Ovary (tissue), 9 donors: Measurements from ENCODE around the gene COL23A1. TPM values are rescaled to one million over a fixed set of nuclear protein-coding genes. Genes with fewer than 3 reads are reported as not detected.
"Not testable (repeated sequence)": the region's sequence is repeated elsewhere in the genome, so short reads cannot be mapped to it uniquely, and the experiment has no call there.

Experiments
- DNase-seq, 5 donors: peaks; one replicate each; pipeline ENCODE4 v3.0.0-alpha.2; 2019 to 2020
- H3K27ac ChIP-seq, 2 donors: fragments of 200-600 bp; one replicate each; pipeline versions ENCODE4 v1.5.1 to v1.8.0; 2019 to 2022
- H3K27me3 ChIP-seq: fragments of 200-600 bp; one replicate; pipeline ENCODE4 v1.8.0; 2022
- H3K36me3 ChIP-seq: fragments of 200-600 bp; sonication (generic); one replicate; pipeline ENCODE4 v1.5.1; 2019
- H3K4me1 ChIP-seq: one replicate; pipeline ENCODE4 v1.8.1; 2013; ENCODE audit warnings: mild to moderate bottlenecking, moderate library complexity; ENCODE audit not compliant: insufficient read depth
- H3K4me3 ChIP-seq: fragments of 200-600 bp; sonication (generic); one replicate; pipeline ENCODE4 v1.5.1; 2017
- H3K9me3 ChIP-seq, 2 donors: fragments of 200-600 bp in 1 of 2; sonication (generic) in 1 of 2; one replicate each; pipeline versions ENCODE4 v1.5.1 to v1.8.1; 2013 to 2019; ENCODE audit warnings: mild to moderate bottlenecking in 1 of 2, moderate library complexity in 1 of 2
- EP300 ChIP-seq: sonication (generic); formaldehyde crosslinking; IDR thresholded peaks from one replicate; pipeline ENCODE4 v1.6.1; 2017; ENCODE audit warnings: antibody characterized with exemption
- POLR2A ChIP-seq: fragments of 450-650 bp; IDR thresholded peaks from one replicate; pipeline ENCODE4 v1.6.1; 2017; ENCODE audit warnings: antibody characterized with exemption, mild to moderate bottlenecking, moderate library complexity
- WGBS, 3 donors: extraction: QIAGEN DNeasy Blood & Tissue Kit in 1 of 3; methylation state at CpG; one replicate each; pipeline versions ENCODE4 v1.1.5 to v1.1.7; 2013 to 2017; 5-methylcytosine and 5-hydroxymethylcytosine counted together
- intact Hi-C, 4 donors: fragments of 100-400 bp; cut with DNase I; formaldehyde crosslinking; loops; one replicate each; pipeline versions ENCODE4 v1.11.0 to v1.15.1; 2022 to 2023
- polyA plus RNA-seq, 2 donors: library from polyadenylated mRNA; stranded (reverse); fragments of 200-250 nt in 1 of 2; fragments of 350-450 nt in 1 of 2; fragmentation: Illumina TruSeq in 1 of 2; extraction: RNeasy Lipid Tissue Mini Kit (QIAGEN cat#74804) in 1 of 2; gene quantifications; one replicate each; pipeline ENCODE4 v1.2.3, GENCODE V29; 2013 to 2014
- total RNA-seq, 7 donors: library from RNA; depleted of rRNA in 2 of 7; stranded (reverse); fragments of >200 nt in 2 of 7; fragmentation: NEBNext Ultra II Directional in 3 of 7; extraction: Animal tissue kit (Norgen Biotek cat#: 25700) in 3 of 7; gene quantifications; one replicate each; pipeline versions ENCODE4 v1.1.0 to v1.2.4, GENCODE V29; 2016 to 2023
- TF ChIP-seq, protein P1 (sequence below), 3 donors: fragments of 450-650 bp in 2 of 3; fragments of 200-600 bp in 1 of 3; IDR thresholded peaks; one replicate each; pipeline versions ENCODE4 v1.5.1 to v1.8.0; 2016 to 2022; ENCODE audit warnings: antibody characterized with exemption in 3 of 3, mild to moderate bottlenecking in 1 of 3
- donor health status: DM: no; HTN: no; CAD: no; lungs with moderate emphysema.
- donor health status: DM: no; HTN: no; CAD: no.
- donor health status: Bipolar disorder and iron deficiency.
- donor health status: DM: yes; HTN: yes; CAD: no.
- donor health status: DM: no; HTN: no; CAD: no.
- donor health status: DM: yes; HTN: yes; CAD: no.

The COL23A1 gene
- total and polyA plus RNA-seq, 9 donors, result 0.13 to 0.92 (median 0.39) TPM; not detected in 1

DNA sequence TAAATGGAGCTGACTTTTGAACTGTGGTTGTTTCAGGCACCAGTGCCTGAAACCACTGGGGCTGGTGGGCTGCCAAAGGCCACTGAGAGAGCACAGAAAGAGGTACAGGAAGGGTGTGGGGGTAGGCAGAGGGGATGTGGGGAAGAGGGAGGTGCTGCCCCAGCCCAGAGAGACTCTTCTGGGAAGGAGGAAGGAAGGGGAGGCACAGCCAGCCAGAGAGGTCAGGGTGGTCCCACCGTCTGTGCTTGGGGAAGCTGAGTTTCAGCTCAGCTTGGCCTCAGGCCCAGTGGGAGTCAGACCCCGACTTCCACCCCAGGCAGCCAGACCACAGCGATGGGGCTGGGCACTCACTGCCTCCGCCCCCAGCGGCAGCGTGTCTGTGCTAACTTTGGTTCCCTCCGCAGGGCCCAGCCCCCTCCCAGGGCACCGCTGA lies 348.9 kb downstream of the COL23A1 start:
- DNase-seq, result no peak
- H3K4me1 ChIP-seq, result no peaks in the 10 kb centered on the region
- no peak overlapping the region for H3K4me3 ChIP-seq
- no peaks in the 10 kb centered on the region for H3K27me3 ChIP-seq
- H3K9me3 ChIP-seq, result no peaks in the 10 kb centered on the region
- 61 to 68% (median 62%) methylated on average over 8 of the region's 8 CpGs for WGBS, 3 donors
- TF ChIP-seq EP300, result no peak
- no peak for TF ChIP-seq POLR2A
- TF ChIP-seq, protein P1, sequence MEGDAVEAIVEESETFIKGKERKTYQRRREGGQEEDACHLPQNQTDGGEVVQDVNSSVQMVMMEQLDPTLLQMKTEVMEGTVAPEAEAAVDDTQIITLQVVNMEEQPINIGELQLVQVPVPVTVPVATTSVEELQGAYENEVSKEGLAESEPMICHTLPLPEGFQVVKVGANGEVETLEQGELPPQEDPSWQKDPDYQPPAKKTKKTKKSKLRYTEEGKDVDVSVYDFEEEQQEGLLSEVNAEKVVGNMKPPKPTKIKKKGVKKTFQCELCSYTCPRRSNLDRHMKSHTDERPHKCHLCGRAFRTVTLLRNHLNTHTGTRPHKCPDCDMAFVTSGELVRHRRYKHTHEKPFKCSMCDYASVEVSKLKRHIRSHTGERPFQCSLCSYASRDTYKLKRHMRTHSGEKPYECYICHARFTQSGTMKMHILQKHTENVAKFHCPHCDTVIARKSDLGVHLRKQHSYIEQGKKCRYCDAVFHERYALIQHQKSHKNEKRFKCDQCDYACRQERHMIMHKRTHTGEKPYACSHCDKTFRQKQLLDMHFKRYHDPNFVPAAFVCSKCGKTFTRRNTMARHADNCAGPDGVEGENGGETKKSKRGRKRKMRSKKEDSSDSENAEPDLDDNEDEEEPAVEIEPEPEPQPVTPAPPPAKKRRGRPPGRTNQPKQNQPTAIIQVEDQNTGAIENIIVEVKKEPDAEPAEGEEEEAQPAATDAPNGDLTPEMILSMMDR (IDR thresholded peaks at IDR 0.05), result no peak
- H3K36me3 ChIP-seq, result no peaks in the 10 kb centered on the region
- H3K27ac ChIP-seq, result no peak overlapping the region
- intact Hi-C loops, result no loop called here

DNA sequence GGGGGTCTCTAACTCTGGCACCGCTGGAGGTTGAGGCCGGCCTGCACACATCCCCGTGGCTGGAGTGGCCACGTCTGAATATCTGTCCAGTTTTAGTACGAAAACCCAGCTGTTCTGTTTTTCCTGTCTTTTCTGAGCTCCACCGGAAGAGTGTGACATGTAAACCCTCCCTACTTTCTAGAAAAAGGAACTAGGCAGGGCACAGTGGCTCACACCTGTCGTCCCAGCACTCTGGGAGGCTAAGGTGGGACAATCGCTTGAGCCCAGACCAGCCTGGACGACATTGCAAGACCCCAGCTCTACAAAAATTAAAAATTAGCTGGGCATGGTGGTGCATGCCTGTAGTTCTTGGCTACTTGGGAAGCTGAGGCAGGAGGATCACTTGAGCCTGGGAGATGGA lies 349.4 kb downstream of the COL23A1 start:
- Histone ChIP-seq H3K4me1 (no peaks in the 10 kb centered on the region), H3K36me3 (no peaks in the 10 kb centered on the region), H3K27me3 (no peaks in the 10 kb centered on the region), H3K27ac (no peak overlapping the region), H3K9me3 (no peaks in the 10 kb centered on the region), H3K4me3 (no peak overlapping the region)
- WGBS, 3 donors, result 78 to 83% (median 81%) methylated on average over 9 of the region's 9 CpGs
- intact Hi-C loops, result no loop called here
- no peak for TF ChIP-seq POLR2A
- TF ChIP-seq, protein P1 (IDR thresholded peaks at IDR 0.05), result no peak
- no peak for TF ChIP-seq EP300
- no peak for DNase-seq

DNA sequence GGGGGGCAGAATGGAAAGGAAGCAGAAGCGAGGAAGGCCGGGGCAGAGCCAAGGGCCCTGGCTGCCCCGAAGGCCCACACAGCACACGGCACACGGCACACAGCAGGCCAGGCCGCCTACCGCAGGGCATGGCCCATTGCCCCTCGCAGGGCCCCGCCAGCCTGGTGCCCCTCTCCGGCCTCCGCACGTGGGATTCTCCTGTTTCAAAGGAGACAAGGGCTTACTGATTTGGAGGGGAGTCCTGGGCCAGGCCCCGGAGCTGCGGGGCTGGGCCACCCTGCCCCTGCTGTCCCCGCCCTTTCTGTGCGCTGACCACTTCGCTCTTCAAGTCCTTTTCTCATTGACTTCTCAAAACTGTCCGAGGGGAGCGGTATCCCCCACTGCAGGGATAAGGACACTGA lies 349.9 kb downstream of the COL23A1 start:
- Histone ChIP-seq H3K4me3 (no peak overlapping the region), H3K4me1 (no peaks in the 10 kb centered on the region), H3K27ac (no peak overlapping the region), H3K36me3 (no peaks in the 10 kb centered on the region), H3K27me3 (no peaks in the 10 kb centered on the region), H3K9me3 (no peaks in the 10 kb centered on the region)
- intact Hi-C loops, result no loop called here
- no peak for TF ChIP-seq EP300
- no peak for TF ChIP-seq POLR2A
- TF ChIP-seq, protein P1 (IDR thresholded peaks at IDR 0.05), result no peak
- DNase-seq, result no peak
- 87 to 89% (median 88%) methylated on average over 19 of the region's 19 CpGs for WGBS, 3 donors

DNA sequence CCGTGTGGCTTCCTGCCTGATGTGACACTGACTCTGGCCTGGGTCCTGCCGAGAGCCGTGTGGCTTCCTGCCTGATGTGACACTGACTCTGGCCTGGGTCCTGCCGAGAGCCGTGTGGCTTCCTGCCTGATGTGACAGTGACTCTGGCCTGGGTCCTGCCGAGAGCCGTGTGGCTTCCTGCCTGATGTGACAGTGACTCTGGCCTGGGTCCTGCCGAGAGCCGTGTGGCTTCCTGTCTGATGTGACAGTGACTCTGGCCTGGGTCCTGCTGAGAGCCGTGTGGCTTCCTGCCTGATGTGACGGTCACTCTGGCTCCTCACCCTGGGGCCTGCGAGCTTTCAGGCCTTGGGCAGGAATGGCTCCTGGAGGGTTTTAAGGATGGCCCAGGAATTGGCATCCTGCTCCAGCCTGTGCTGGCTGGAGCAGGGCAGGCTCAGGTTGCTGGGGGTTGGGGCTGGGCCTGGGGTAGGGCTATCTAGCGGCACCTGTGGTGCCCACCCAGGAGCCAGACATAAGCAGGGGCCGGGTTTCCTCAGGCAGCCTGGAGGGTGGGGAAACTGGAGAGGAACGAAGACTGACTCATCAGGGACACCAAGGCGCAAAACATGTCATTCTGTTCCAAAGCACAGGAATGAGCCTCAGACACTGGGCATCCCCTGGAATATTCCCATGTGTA lies 350.4 kb downstream of the COL23A1 start:
- WGBS, 3 donors, result 74 to 87% (median 79%) methylated on average over 15 of the region's 16 CpGs
- not testable (repeated sequence) for DNase-seq

More for the DNA sequence above, 350.4 kb downstream of the COL23A1 start:
- H3K9me3 ChIP-seq, intact Hi-C loops, H3K4me3 ChIP-seq, H3K4me1 ChIP-seq, H3K27me3 ChIP-seq, H3K27ac ChIP-seq, H3K36me3 ChIP-seq: not testable (repeated sequence)
